Spleen (tissue), 11 donors: ENCODE results near the gene STAG1. TPM values are rescaled to one million over a fixed set of nuclear protein-coding genes. Genes with fewer than 3 reads are reported as not detected.

ENCODE experiments used
- DNase-seq: peaks from one replicate; pipeline ENCODE4 v3.0.0-alpha.2; 2020
- H3K27ac ChIP-seq, 8 donors: fragments of 200-600 bp; sonication (generic) in 7 of 8; 1 replicate in 4 of 8; 2 replicates in 4 of 8; pipeline versions ENCODE4 v1.5.0 to v1.8.0; 2016 to 2021; ENCODE audit warnings: inconsistent platforms in 4 of 8, mild to moderate bottlenecking in 4 of 8, moderate library complexity in 1 of 8
- H3K27me3 ChIP-seq, 7 donors: fragments of 200-600 bp; sonication (generic) in 6 of 7; replicated peaks in 1 of 7; 1 replicate in 4 of 7; 2 replicates in 3 of 7; pipeline versions ENCODE4 v1.5.0 to v1.8.0; 2016 to 2021; ENCODE audit warnings: inconsistent platforms in 3 of 7, mild to moderate bottlenecking in 1 of 7
- H3K36me3 ChIP-seq, 6 donors: fragments of 200-600 bp; sonication (generic) in 5 of 6; 1 replicate in 4 of 6; 2 replicates in 2 of 6; pipeline versions ENCODE4 v1.5.0 to v1.8.0; 2016 to 2021; ENCODE audit warnings: inconsistent platforms in 2 of 6
- H3K4me1 ChIP-seq, 6 donors: fragments of 200-600 bp; sonication (generic) in 5 of 6; 1 replicate in 3 of 6; 2 replicates in 3 of 6; pipeline versions ENCODE4 v1.5.0 to v1.8.0; 2016 to 2021; ENCODE audit warnings: inconsistent platforms in 3 of 6
- H3K4me3 ChIP-seq, 8 donors: fragments of 200-600 bp; sonication (generic) in 7 of 8; 1 replicate in 4 of 8; 2 replicates in 4 of 8; pipeline versions ENCODE4 v1.5.0 to v1.8.0; 2016 to 2021; ENCODE audit warnings: inconsistent platforms in 4 of 8, mild to moderate bottlenecking in 4 of 8, moderate library complexity in 2 of 8
- H3K9me3 ChIP-seq, 8 donors: fragments of 200-600 bp; sonication (generic) in 7 of 8; 1 replicate in 4 of 8; 2 replicates in 4 of 8; pipeline versions ENCODE4 v1.5.0 to v1.8.0; 2016 to 2021; ENCODE audit warnings: inconsistent platforms in 4 of 8
- POLR2A ChIP-seq, 3 donors: fragments of 450-650 bp; IDR thresholded peaks; one replicate each; pipeline ENCODE4 v1.5.1; 2017; ENCODE audit warnings: antibody characterized with exemption in 3 of 3, mild to moderate bottlenecking in 1 of 3
- POLR2AphosphoS5 ChIP-seq, 3 donors: sonication (generic); formaldehyde crosslinking; IDR thresholded peaks; one replicate each; pipeline ENCODE4 v1.5.1; 2017; ENCODE audit warnings: antibody characterized with exemption in 3 of 3
- WGBS, 5 donors: extraction: QIAGEN DNeasy Blood & Tissue Kit in 3 of 5; methylation state at CpG; one replicate each; pipeline versions ENCODE4 v1.1.5 to v1.1.7; 2013 to 2018; 5-methylcytosine and 5-hydroxymethylcytosine counted together
- intact Hi-C: fragments of 100-400 bp; cut with DNase I; formaldehyde crosslinking; loops from one replicate; pipeline ENCODE4 v1.15.0; 2023; ENCODE audit warnings: low total_unique reads
- polyA plus RNA-seq, 3 donors: library from polyadenylated mRNA; stranded (reverse); fragments of 200-250 nt; gene quantifications; one replicate each; pipeline ENCODE4 v1.2.1, GENCODE V29; 2013
- total RNA-seq, 7 donors: library from RNA; depleted of rRNA in 3 of 7; stranded (reverse); fragments of >200 nt in 3 of 7; fragmentation: NEBNext Ultra II Directional in 4 of 7; extraction: Animal tissue kit (Norgen Biotek cat#: 25700) in 4 of 7; gene quantifications; one replicate each; pipeline versions ENCODE4 v1.1.0 to v1.2.1, GENCODE V29; 2016 to 2021
- TF ChIP-seq, protein P1 (sequence below), 11 experiments: fragments of 200-600 bp in 7 of 11; fragments of 450-650 bp in 4 of 11; sonication (generic) in 4 of 11; IDR thresholded peaks in 8 of 11; conservative IDR thresholded peaks in 3 of 11; 1 replicate in 7 of 11; 2 replicates in 4 of 11; pipeline versions ENCODE4 v1.4.0 to v1.8.0; 2016 to 2021; ENCODE audit warnings: antibody characterized with exemption in 11 of 11, inconsistent platforms in 4 of 11, mild to moderate bottlenecking in 1 of 11
- donor health status: healthy with polysubstance abuse.
- donor health status: DM: no; HTN: no; CAD: no; lungs with moderate emphysema.
- donor health status: DM: no; HTN: no; CAD: no.
- donor health status: Bipolar disorder and iron deficiency.
- donor health status: healthy.
- donor health status: DM: no; HTN: no; CAD: no.
- donor health status: DM: yes; HTN: yes; CAD: no.

STAG1 gene
- total and polyA plus RNA-seq, 10 donors: 7.2 to 61.6 (median 47.3) TPM

DNA sequence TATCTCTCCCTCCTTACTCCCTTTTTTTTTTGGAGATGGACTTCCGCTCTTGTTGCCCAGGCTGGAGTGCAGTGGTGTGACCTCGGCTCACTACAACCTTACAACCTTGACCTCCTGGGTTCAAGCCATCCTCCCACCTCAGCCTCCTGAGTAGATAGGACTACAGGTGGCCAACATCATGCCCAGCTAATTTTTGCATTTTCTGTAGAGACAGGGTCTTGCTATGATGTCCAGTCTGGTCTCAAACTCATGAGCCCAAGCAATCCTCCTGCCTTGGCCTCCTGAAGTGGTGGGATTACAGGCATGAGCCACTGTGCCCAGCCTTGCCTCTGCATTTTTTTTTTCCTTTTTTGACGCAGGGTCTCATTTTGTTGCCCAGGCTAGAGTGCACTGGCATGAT is 17.1 kb downstream of the STAG1 start:
- TF ChIP-seq POLR2AphosphoS5 (IDR thresholded peaks at IDR 0.05): no peak
- no peak for DNase-seq
- H3K9me3 ChIP-seq: no peaks in the 10 kb centered on the region
- intact Hi-C loops: no loop called here
- peaks cover 0 to 10% (median 0%) of the 10 kb centered on the region in 6 donors for H3K36me3 ChIP-seq
- WGBS, 5 donors: 86 to 96% (median 87%) methylated on average over 3 of the region's 3 CpGs
- H3K4me1 ChIP-seq: peaks cover 6 to 79% (median 41%) of the 10 kb centered on the region in 6 donors
- no peak overlapping the region for H3K27ac ChIP-seq
- H3K4me3 ChIP-seq: no peak overlapping the region
- no peaks in the 10 kb centered on the region for H3K27me3 ChIP-seq

DNA sequence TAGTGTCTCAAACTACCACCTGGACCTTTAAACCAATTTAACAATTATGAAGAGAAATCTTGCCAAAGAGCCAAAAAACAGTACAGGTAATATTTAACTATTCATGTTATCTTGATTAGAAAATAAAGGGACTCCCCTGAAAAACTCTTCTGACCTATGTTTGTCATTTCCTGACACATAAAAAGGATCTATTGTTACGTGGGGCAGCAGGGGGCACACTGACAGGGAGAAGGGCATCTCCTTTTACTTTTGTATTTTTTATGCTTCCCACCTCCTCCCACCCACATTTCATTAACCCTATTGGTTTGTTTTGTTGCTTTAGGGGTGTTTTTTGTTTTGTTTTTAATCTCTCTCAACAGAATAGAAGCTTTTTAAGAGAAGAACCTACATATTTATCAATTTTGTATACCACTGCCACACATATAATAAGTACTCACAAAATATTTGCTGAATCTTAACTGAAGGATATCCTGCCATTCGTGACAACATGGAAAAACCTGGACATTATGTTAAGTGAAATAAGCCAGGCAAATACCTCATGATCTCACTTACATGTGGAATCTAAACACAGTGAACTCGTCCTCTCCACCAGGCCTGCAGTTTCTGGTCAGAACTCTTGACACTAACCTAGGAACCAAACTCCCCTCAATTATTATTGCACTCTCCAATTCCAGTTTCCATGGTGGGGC is 17.7 kb downstream of the STAG1 start:
- 54 to 60% (median 58%) methylated on average over 3 of the region's 3 CpGs for WGBS, 5 donors
- no peaks in the 10 kb centered on the region for H3K27me3 ChIP-seq
- H3K36me3 ChIP-seq: peaks cover 0 to 10% (median 0%) of the 10 kb centered on the region in 6 donors
- H3K27ac ChIP-seq: no peak overlapping the region
- no peak for DNase-seq
- H3K4me3 ChIP-seq: no peak overlapping the region
- intact Hi-C loops: no loop called here
- no peaks in the 10 kb centered on the region for H3K9me3 ChIP-seq
- no peak for TF ChIP-seq POLR2A (IDR thresholded peaks at IDR 0.05)
- TF ChIP-seq, protein P1, sequence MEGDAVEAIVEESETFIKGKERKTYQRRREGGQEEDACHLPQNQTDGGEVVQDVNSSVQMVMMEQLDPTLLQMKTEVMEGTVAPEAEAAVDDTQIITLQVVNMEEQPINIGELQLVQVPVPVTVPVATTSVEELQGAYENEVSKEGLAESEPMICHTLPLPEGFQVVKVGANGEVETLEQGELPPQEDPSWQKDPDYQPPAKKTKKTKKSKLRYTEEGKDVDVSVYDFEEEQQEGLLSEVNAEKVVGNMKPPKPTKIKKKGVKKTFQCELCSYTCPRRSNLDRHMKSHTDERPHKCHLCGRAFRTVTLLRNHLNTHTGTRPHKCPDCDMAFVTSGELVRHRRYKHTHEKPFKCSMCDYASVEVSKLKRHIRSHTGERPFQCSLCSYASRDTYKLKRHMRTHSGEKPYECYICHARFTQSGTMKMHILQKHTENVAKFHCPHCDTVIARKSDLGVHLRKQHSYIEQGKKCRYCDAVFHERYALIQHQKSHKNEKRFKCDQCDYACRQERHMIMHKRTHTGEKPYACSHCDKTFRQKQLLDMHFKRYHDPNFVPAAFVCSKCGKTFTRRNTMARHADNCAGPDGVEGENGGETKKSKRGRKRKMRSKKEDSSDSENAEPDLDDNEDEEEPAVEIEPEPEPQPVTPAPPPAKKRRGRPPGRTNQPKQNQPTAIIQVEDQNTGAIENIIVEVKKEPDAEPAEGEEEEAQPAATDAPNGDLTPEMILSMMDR (IDR thresholded peaks at IDR 0.05 in 8 of 11, conservative IDR thresholded peaks at IDR 0.05 in 3 of 11): no peak
- TF ChIP-seq POLR2AphosphoS5 (IDR thresholded peaks at IDR 0.05): no peak
- H3K4me1 ChIP-seq: peaks cover 6 to 78% (median 45%) of the 10 kb centered on the region in 6 donors

DNA sequence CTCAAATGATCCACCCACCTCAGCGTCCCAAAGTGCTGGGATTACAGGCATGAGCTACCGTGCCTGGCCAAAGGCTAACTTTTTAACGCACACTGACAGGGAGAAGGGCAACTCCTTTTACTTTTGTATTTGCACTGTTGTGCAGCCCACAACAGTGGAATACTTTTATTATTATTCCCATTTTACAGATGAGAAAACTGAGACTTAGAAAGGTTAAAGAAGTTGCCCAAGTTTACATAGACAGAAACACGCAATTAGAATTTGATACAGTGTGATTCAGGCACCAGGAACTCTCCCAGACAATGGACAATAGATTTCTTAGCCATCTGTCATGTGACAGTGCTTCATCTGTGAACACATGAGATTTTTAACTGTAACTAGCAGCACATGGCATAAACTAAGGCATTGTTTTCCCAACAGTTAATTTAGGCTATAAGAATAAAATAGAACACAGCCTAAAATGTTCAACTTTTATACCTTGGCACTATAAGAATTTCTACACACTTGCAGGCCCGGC is 18.8 kb downstream of the STAG1 start:
- Histone ChIP-seq H3K36me3 (peaks cover 0 to 10% (median 0%) of the 10 kb centered on the region in 6 donors), H3K9me3 (no peaks in the 10 kb centered on the region), H3K27me3 (no peaks in the 10 kb centered on the region), H3K4me1 (peaks cover 15 to 89% (median 57%) of the 10 kb centered on the region in 6 donors), H3K4me3 (no peak overlapping the region), H3K27ac (no peak overlapping the region)
- intact Hi-C loops: no loop called here
- 94 to 97% (median 97%) methylated on average over 5 of the region's 5 CpGs for WGBS, 5 donors
- TF ChIP-seq, protein P1 (IDR thresholded peaks at IDR 0.05 in 8 of 11, conservative IDR thresholded peaks at IDR 0.05 in 3 of 11): no peak
- TF ChIP-seq POLR2AphosphoS5 (IDR thresholded peaks at IDR 0.05): no peak
- TF ChIP-seq POLR2A (IDR thresholded peaks at IDR 0.05): no peak
- DNase-seq: no peak

DNA sequence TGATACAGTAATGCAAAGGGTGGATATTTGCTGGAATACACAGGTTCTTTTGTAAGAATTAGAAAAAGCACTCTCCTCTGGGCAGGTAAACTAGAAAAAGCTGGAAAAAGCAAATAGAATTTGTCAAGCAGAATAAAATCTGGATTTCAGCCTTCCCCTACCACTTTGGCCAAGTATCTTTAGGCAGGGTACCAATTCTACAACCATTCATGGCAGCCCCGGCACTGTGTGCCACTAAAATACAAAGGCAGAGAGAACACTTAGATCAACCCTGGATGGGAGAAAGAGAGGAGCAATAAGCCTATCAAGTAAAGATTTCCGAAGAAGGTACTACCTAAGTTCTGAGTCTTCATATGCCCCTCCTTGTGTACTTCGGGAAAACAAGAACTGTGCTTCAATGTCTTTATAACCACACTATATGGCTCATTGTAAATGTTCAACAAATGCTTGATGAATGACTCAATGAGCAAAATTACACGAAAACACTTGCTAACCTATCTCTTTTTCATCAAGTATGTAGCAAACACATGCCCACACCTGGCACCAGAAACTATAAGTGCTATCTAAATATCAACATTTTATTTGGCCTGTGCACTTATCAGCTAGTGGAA is 20.8 kb downstream of the STAG1 start:
- no peak for TF ChIP-seq POLR2AphosphoS5 (IDR thresholded peaks at IDR 0.05)
- TF ChIP-seq POLR2A (IDR thresholded peaks at IDR 0.05): no peak
- TF ChIP-seq, protein P1 (IDR thresholded peaks at IDR 0.05 in 8 of 11, conservative IDR thresholded peaks at IDR 0.05 in 3 of 11): no peak
- Histone ChIP-seq H3K27ac (no peak overlapping the region), H3K9me3 (no peaks in the 10 kb centered on the region), H3K36me3 (peaks cover 0 to 9% (median 0%) of the 10 kb centered on the region in 6 donors), H3K4me1 (peaks cover 18 to 98% (median 66%) of the 10 kb centered on the region in 6 donors), H3K27me3 (no peaks in the 10 kb centered on the region), H3K4me3 (no peak overlapping the region)
- 74 to 97% (median 93%) methylated on average over 4 of the region's 4 CpGs for WGBS, 5 donors
- no peak for DNase-seq
- intact Hi-C loops: no loop called here
